Thymus (tissue), 14 donors: ENCODE results near the gene ZDHHC9. TPM values are rescaled to one million over a fixed set of nuclear protein-coding genes. Genes with fewer than 3 reads are reported as not detected.
"Not testable (repeated sequence)": the region's sequence is repeated elsewhere in the genome, so short reads cannot be mapped to it uniquely, and the experiment has no call there.

Experiments used
- DNase-seq, 9 donors: peaks; one replicate each; pipeline ENCODE4 v3.0.0-alpha.2; 2013; ENCODE audit warnings: low spot score in 9 of 9, low read depth in 6 of 9, missing footprints in 1 of 9
- H3K27ac ChIP-seq, 2 donors: one replicate each; pipeline ENCODE4 v1.5.1; 2013; ENCODE audit warnings: control low read depth in 1 of 2, low read depth in 1 of 2, low read length in 1 of 2, mild to moderate bottlenecking in 1 of 2, moderate library complexity in 1 of 2
- H3K27me3 ChIP-seq, 2 donors: one replicate each; pipeline ENCODE4 v1.5.1; 2013; ENCODE audit warnings: low read length in 1 of 2; ENCODE audit not compliant: control insufficient read depth in 2 of 2, insufficient read depth in 1 of 2
- H3K36me3 ChIP-seq, 2 donors: one replicate each; pipeline ENCODE4 v1.5.1; 2013; ENCODE audit warnings: low read length in 1 of 2, mild to moderate bottlenecking in 1 of 2, moderate library complexity in 1 of 2; ENCODE audit not compliant: control insufficient read depth in 2 of 2, insufficient read depth in 2 of 2
- H3K4me1 ChIP-seq, 2 donors: one replicate each; pipeline ENCODE4 v1.5.1; 2013; ENCODE audit warnings: low read length in 2 of 2; ENCODE audit not compliant: control insufficient read depth in 2 of 2, insufficient read depth in 2 of 2
- H3K4me3 ChIP-seq, 2 donors: one replicate each; pipeline ENCODE4 v1.5.1; 2013; ENCODE audit warnings: low read length in 2 of 2, control low read depth in 1 of 2, mild to moderate bottlenecking in 1 of 2
- H3K9me3 ChIP-seq, 2 donors: one replicate each; pipeline ENCODE4 v1.5.1; 2013; ENCODE audit warnings: low read length in 1 of 2, mild to moderate bottlenecking in 1 of 2; ENCODE audit not compliant: control insufficient read depth in 2 of 2, insufficient read depth in 1 of 2
- WGBS: extraction: QIAGEN DNeasy Blood & Tissue Kit; methylation state at CpG from one replicate; pipeline ENCODE4 v1.1.7; 2013; 5-methylcytosine and 5-hydroxymethylcytosine counted together
- long read RNA-seq, 10 donors: transcript quantifications; one replicate each; lab custom pipeline, GENCODE V29; 2026
- polyA plus RNA-seq: library from polyadenylated mRNA; stranded (reverse); fragments of 200-250 nt; gene quantifications from one replicate; pipeline ENCODE4 v1.2.3, GENCODE V29; 2013
- total RNA-seq: library from RNA; stranded (reverse); fragments of 120-200 nt; gene quantifications from one replicate; pipeline ENCODE4 v1.2.4, GENCODE V29; 2013
- donor health status: healthy.

ZDHHC9 gene
- total RNA-seq (3.5 TPM), polyA plus RNA-seq (4.5 TPM)
- long read RNA-seq, donor 1, result 0 reads
- long read RNA-seq, donor 2, full-length matches to known transcripts, result 2 of 2 reads
- long read RNA-seq, donor 2, partial matches to known transcripts, result 0 of 2 reads
- long read RNA-seq, donor 2, other reads (novel, unspliced or antisense), result 0 of 2 reads
- long read RNA-seq, donor 3, full-length matches to known transcripts, result 1 of 1 reads
- long read RNA-seq, donor 3, partial matches to known transcripts, result 0 of 1 reads
- long read RNA-seq, donor 3, other reads (novel, unspliced or antisense), result 0 of 1 reads
- long read RNA-seq, donor 4, full-length matches to known transcripts, result 3 of 3 reads
- long read RNA-seq, donor 4, partial matches to known transcripts, result 0 of 3 reads
- long read RNA-seq, donor 4, other reads (novel, unspliced or antisense), result 0 of 3 reads
- long read RNA-seq, donor 5, full-length matches to known transcripts, result 3 of 3 reads
- long read RNA-seq, donor 5, partial matches to known transcripts, result 0 of 3 reads
- long read RNA-seq, donor 5, other reads (novel, unspliced or antisense), result 0 of 3 reads
- long read RNA-seq, donor 6, full-length matches to known transcripts, result 2 of 2 reads
- long read RNA-seq, donor 6, partial matches to known transcripts, result 0 of 2 reads
- long read RNA-seq, donor 6, other reads (novel, unspliced or antisense), result 0 of 2 reads
- long read RNA-seq, donor 7, full-length matches to known transcripts, result 1 of 1 reads
- long read RNA-seq, donor 7, partial matches to known transcripts, result 0 of 1 reads
- long read RNA-seq, donor 7, other reads (novel, unspliced or antisense), result 0 of 1 reads
- long read RNA-seq, donor 8, result 0 reads
- long read RNA-seq, donor 9, full-length matches to known transcripts, result 1 of 1 reads
- long read RNA-seq, donor 9, partial matches to known transcripts, result 0 of 1 reads
- long read RNA-seq, donor 9, other reads (novel, unspliced or antisense), result 0 of 1 reads
- long read RNA-seq, donor 10, full-length matches to known transcripts, result 1 of 1 reads
- long read RNA-seq, donor 10, partial matches to known transcripts, result 0 of 1 reads
- long read RNA-seq, donor 10, other reads (novel, unspliced or antisense), result 0 of 1 reads

GRCh38 chrX:129843459-129844306 is at the start of gene ZDHHC9:
TSS of gene ZDHHC9 (minus strand) at chrX:129843886. CDS start at chrX:129841945, 1,941 bp downstream.
- peak; percentile 63 to 91 (median 76) for DNase-seq
- WGBS, result under 1% methylated on average over 71 of the region's 72 CpGs
- Histone ChIP-seq H3K27me3 (peaks cover 0 to 3% of the 10 kb centered on the region in 2 donors), H3K36me3 (no peaks in the 10 kb centered on the region), H3K4me3 (peak within 1 kb of the TSS; percentile 62 to 68), H3K9me3 (no peaks in the 10 kb centered on the region), H3K27ac (peak within 1 kb of the TSS in 1 of 2 donors; percentile 43), H3K4me1 (peaks cover 0 to 35% of the 10 kb centered on the region in 2 donors)

- Histone ChIP-seq H3K27me3 (no peaks in the 10 kb centered on the region), H3K27ac (no peak overlapping the region), H3K4me3 (no peak overlapping the region), H3K36me3 (no peaks in the 10 kb centered on the region), H3K9me3 (no peaks in the 10 kb centered on the region), H3K4me1 (no peaks in the 10 kb centered on the region)
- DNase-seq, result no peak
- 93% methylated on average over 5 of the region's 5 CpGs for WGBS
Observed at GRCh38 chrX:129877401-129877800, 33.7 kb upstream of the ZDHHC9 start.

GRCh38 chrX:129876771-129877305 is 33.2 kb upstream of the ZDHHC9 start:
- DNase-seq, result peak in 1 of 9 donors; percentile 6
- Histone ChIP-seq H3K27ac (no peak overlapping the region), H3K36me3 (no peaks in the 10 kb centered on the region), H3K9me3 (no peaks in the 10 kb centered on the region), H3K27me3 (no peaks in the 10 kb centered on the region), H3K4me1 (no peaks in the 10 kb centered on the region), H3K4me3 (no peak overlapping the region)
- WGBS, result 43% methylated on average over 4 of the region's 4 CpGs

GRCh38 chrX:129875669-129876068 is 32.0 kb upstream of the ZDHHC9 start:
- no peak for DNase-seq
- H3K27me3 ChIP-seq, result no peaks in the 10 kb centered on the region
- H3K9me3 ChIP-seq, result no peaks in the 10 kb centered on the region
- WGBS, result 67% methylated on average over 3 of the region's 3 CpGs
- no peak overlapping the region for H3K27ac ChIP-seq
- no peak overlapping the region for H3K4me3 ChIP-seq
- H3K36me3 ChIP-seq, result no peaks in the 10 kb centered on the region
- no peaks in the 10 kb centered on the region for H3K4me1 ChIP-seq

GRCh38 chrX:129872524-129872923 is 28.8 kb upstream of the ZDHHC9 start:
- Histone ChIP-seq H3K9me3 (no peaks in the 10 kb centered on the region), H3K27me3 (no peaks in the 10 kb centered on the region), H3K36me3 (no peaks in the 10 kb centered on the region), H3K4me1 (no peaks in the 10 kb centered on the region), H3K4me3 (no peak overlapping the region), H3K27ac (no peak overlapping the region)
- WGBS, result 93% methylated on average over 2 of the region's 2 CpGs
- no peak for DNase-seq

- not testable (repeated sequence) for H3K27ac ChIP-seq, H3K9me3 ChIP-seq, H3K36me3 ChIP-seq, H3K4me3 ChIP-seq, DNase-seq, H3K4me1 ChIP-seq, H3K27me3 ChIP-seq
- 83% methylated on average over 3 of the region's 3 CpGs for WGBS
Observed at GRCh38 chrX:129866321-129866720, 22.6 kb upstream of the ZDHHC9 start.

- not testable (repeated sequence) for H3K27me3 ChIP-seq, H3K9me3 ChIP-seq, DNase-seq, H3K4me3 ChIP-seq, H3K27ac ChIP-seq, H3K36me3 ChIP-seq, H3K4me1 ChIP-seq
- 93% methylated on average over 6 of the region's 6 CpGs for WGBS
Observed at GRCh38 chrX:129859134-129859533, 15.4 kb upstream of the ZDHHC9 start.

- 96% methylated on average over 2 of the region's 4 CpGs for WGBS
- H3K9me3 ChIP-seq, DNase-seq, H3K27ac ChIP-seq, H3K27me3 ChIP-seq, H3K4me1 ChIP-seq, H3K36me3 ChIP-seq, H3K4me3 ChIP-seq: not testable (repeated sequence)
Observed at GRCh38 chrX:129851825-129852224, 8.1 kb upstream of the ZDHHC9 start.
